IMR-90 (cell line): Measurements from ENCODE around the gene ANKRD31. TPM values are rescaled to one million over a fixed set of nuclear protein-coding genes. Genes with fewer than 3 reads are reported as not detected.

Experiments used
- ATAC-seq: fragments of 200-7000 bp; cut with Tn5 transposase; 2 replicates; pipeline ENCODE4 v1.9.1; 2020; ENCODE audit warnings: low read depth, mild to moderate bottlenecking, moderate library complexity
- BruUV-seq: library from RNA; stranded (reverse); fragments of 400-500 nt; replicated peaks from 2 replicates; lab custom pipeline; 2021; lab: Mats Ljungman, UMichigan
- CTCF ChIA-PET: fragments of 300-600 bp; formaldehyde crosslinking; extraction: SDS; loops from one replicate; lab custom pipeline; 2021; ENCODE audit warnings: antibody characterized with exemption; lab: Yijun Ruan, JAX
- POLR2A ChIA-PET: fragments of 300-600 bp; sonication (Branson Sonifier 250); formaldehyde crosslinking; loops from one replicate; lab custom pipeline; 2022; ENCODE audit warnings: antibody characterized with exemption; ENCODE audit not compliant: unreplicated experiment; lab: Charles Lee
- DNase-seq: peaks from one replicate; pipeline ENCODE4 v3.0.0; 2013
- H2AFZ ChIP-seq: replicated peaks from 2 replicates; pipeline ENCODE3; 2013; ENCODE audit warnings: low read length, mild to moderate bottlenecking; ENCODE audit not compliant: poor library complexity
- H2AK5ac ChIP-seq: 2 replicates; pipeline ENCODE4 v1.6.1; 2013; ENCODE audit warnings: low read depth, low read length, inconsistent platforms
- H2AK9ac ChIP-seq: replicated peaks from 2 replicates; pipeline ENCODE3; 2013; ENCODE audit warnings: mild to moderate bottlenecking, low read depth, low read length, moderate library complexity; ENCODE audit not compliant: poor library complexity
- H2BK120ac ChIP-seq: 2 replicates; pipeline ENCODE4 v1.6.1; 2013; ENCODE audit warnings: low read depth, low read length, inconsistent platforms
- H2BK15ac ChIP-seq: 3 replicates; pipeline ENCODE4 v1.6.1; 2013; ENCODE audit warnings: low read depth, low read length, inconsistent platforms
- H2BK20ac ChIP-seq: 2 replicates; pipeline ENCODE4 v1.6.1; 2013; ENCODE audit warnings: low read depth, mild to moderate bottlenecking, inconsistent platforms, low read length, moderate library complexity
- H2BK5ac ChIP-seq: 2 replicates; pipeline ENCODE4 v1.6.1; 2013; ENCODE audit warnings: mild to moderate bottlenecking, low read depth, low read length, inconsistent platforms; ENCODE audit not compliant: poor library complexity, severe bottlenecking
- H3K14ac ChIP-seq: replicated peaks from 2 replicates; pipeline ENCODE4 v1.6.1; 2013; ENCODE audit warnings: low read depth, low read length, inconsistent platforms
- H3K18ac ChIP-seq: 2 replicates; pipeline ENCODE4 v1.6.1; 2013; ENCODE audit warnings: low read depth, low read length, control low read depth
- H3K23ac ChIP-seq: 2 replicates; pipeline ENCODE4 v1.6.1; 2013; ENCODE audit warnings: low read depth, low read length, inconsistent platforms
- H3K27ac ChIP-seq: 2 replicates; pipeline ENCODE4 v1.5.1; 2013; ENCODE audit warnings: mild to moderate bottlenecking, control low read depth, low read length; ENCODE audit not compliant: insufficient read depth
- H3K27me3 ChIP-seq: 2 replicates; pipeline ENCODE4 v1.6.1; 2013; ENCODE audit warnings: low read length; ENCODE audit not compliant: control insufficient read depth, insufficient read depth
- H3K36me3 ChIP-seq: 2 replicates; pipeline ENCODE4 v1.6.1; 2013; ENCODE audit warnings: low read length, mixed read lengths; ENCODE audit not compliant: control insufficient read depth, insufficient read depth
- H3K4ac ChIP-seq: 2 replicates; pipeline ENCODE4 v1.6.1; 2013; ENCODE audit warnings: low read depth, low read length, inconsistent platforms
- H3K4me1 ChIP-seq: 2 replicates; pipeline ENCODE4 v1.6.1; 2013; ENCODE audit warnings: low read length, mixed read lengths; ENCODE audit not compliant: control insufficient read depth, insufficient read depth
- H3K4me2 ChIP-seq: 2 replicates; pipeline ENCODE4 v1.6.1; 2013; ENCODE audit warnings: low read depth, mild to moderate bottlenecking, control low read depth, low read length, moderate library complexity
- H3K4me3 ChIP-seq: 2 replicates; pipeline ENCODE4 v1.5.1; 2013; ENCODE audit warnings: low read depth, mild to moderate bottlenecking, control low read depth, low read length, moderate library complexity; ENCODE audit not compliant: insufficient read depth
- H3K56ac ChIP-seq: 2 replicates; pipeline ENCODE4 v1.6.1; 2013; ENCODE audit warnings: low read length, inconsistent platforms; ENCODE audit not compliant: insufficient read depth; ENCODE audit errors: extremely low read depth
- H3K79me1 ChIP-seq, 2 experiments: 2 replicates each; pipeline ENCODE4 v1.6.1; 2013; ENCODE audit warnings: low read length in 2 of 2, inconsistent platforms in 1 of 2, low read depth in 1 of 2
- H3K9ac ChIP-seq: 2 replicates; pipeline ENCODE4 v1.6.1; 2013; ENCODE audit warnings: low read depth, low read length, control low read depth
- H3K9me1 ChIP-seq: 2 replicates; pipeline ENCODE4 v1.6.1; 2013; ENCODE audit warnings: low read length, inconsistent platforms; ENCODE audit not compliant: insufficient read depth
- H3K9me3 ChIP-seq: 2 replicates; pipeline ENCODE4 v1.6.1; 2013; ENCODE audit warnings: low read length; ENCODE audit not compliant: control insufficient read depth, insufficient read depth
- H4K20me1 ChIP-seq: 2 replicates; pipeline ENCODE4 v1.6.1; 2013; ENCODE audit warnings: low read length, inconsistent platforms; ENCODE audit not compliant: insufficient read depth
- H4K5ac ChIP-seq: 2 replicates; pipeline ENCODE4 v1.6.1; 2013; ENCODE audit warnings: mild to moderate bottlenecking, low read depth, low read length, control low read depth
- H4K8ac ChIP-seq, 2 experiments: 2 replicates each; pipeline ENCODE4 v1.6.1; 2013; ENCODE audit warnings: low read depth in 2 of 2, low read length in 2 of 2, control low read depth in 1 of 2, inconsistent platforms in 1 of 2
- H4K91ac ChIP-seq: 2 replicates; pipeline ENCODE4 v1.6.1; 2013; ENCODE audit warnings: low read depth, low read length, inconsistent platforms; ENCODE audit not compliant: insufficient read depth
- BHLHE40 ChIP-seq: fragments of 150-350 bp; IDR thresholded peaks from 2 replicates; pipeline ENCODE4 v1.6.1; 2016; ENCODE audit warnings: mild to moderate bottlenecking, low read depth, low read length
- CEBPB ChIP-seq: IDR thresholded peaks from 2 replicates; pipeline ENCODE4 v1.6.1; 2012; ENCODE audit warnings: low read depth, low read length, improper control_type of control experiment
- CHD1 ChIP-seq: IDR thresholded peaks from 2 replicates; pipeline ENCODE4 v1.6.1; 2012; ENCODE audit warnings: low read depth, low read length, improper control_type of control experiment
- CTCF ChIP-seq: conservative IDR thresholded peaks from 2 replicates; pipeline ENCODE4 v1.5.1; 2012; ENCODE audit warnings: mild to moderate bottlenecking, low read depth, low read length, improper control_type of control experiment
- ELK1 ChIP-seq: fragments of 150-350 bp; IDR thresholded peaks from 2 replicates; pipeline ENCODE4 v1.6.1; 2016; ENCODE audit warnings: low read depth, mild to moderate bottlenecking, low read length, moderate library complexity, borderline replicate concordance
- FOS ChIP-seq: fragments of 150-350 bp; IDR thresholded peaks from 2 replicates; pipeline ENCODE4 v1.6.1; 2016; ENCODE audit warnings: low read depth, low read length
- MAFK ChIP-seq: IDR thresholded peaks from 2 replicates; pipeline ENCODE4 v1.6.1; 2012; ENCODE audit warnings: low read depth, low read length, improper control_type of control experiment
- MAZ ChIP-seq: IDR thresholded peaks from 2 replicates; pipeline ENCODE4 v1.6.1; 2012; ENCODE audit warnings: low read depth, mild to moderate bottlenecking, low read length, improper control_type of control experiment, moderate library complexity, borderline replicate concordance
- NFE2L2 ChIP-seq: fragments of 150-350 bp; IDR thresholded peaks from 2 replicates; pipeline ENCODE4 v1.6.1; 2016; ENCODE audit warnings: low read depth, mild to moderate bottlenecking, low read length
- POLR2A ChIP-seq: IDR thresholded peaks from 2 replicates; pipeline ENCODE4 v1.6.1; 2012; ENCODE audit warnings: mild to moderate bottlenecking, low read depth, low read length
- RAD21 ChIP-seq: IDR thresholded peaks from 2 replicates; pipeline ENCODE4 v1.6.1; 2012; ENCODE audit warnings: low read length, improper control_type of control experiment
- RCOR1 ChIP-seq: IDR thresholded peaks from 2 replicates; pipeline ENCODE4 v1.6.1; 2012; ENCODE audit warnings: mild to moderate bottlenecking, low read length, improper control_type of control experiment; ENCODE audit not compliant: insufficient replicate concordance
- RFX5 ChIP-seq: IDR thresholded peaks from 2 replicates; pipeline ENCODE4 v1.8.0; 2012; ENCODE audit warnings: low read depth, mild to moderate bottlenecking, low read length, moderate library complexity
- SMC3 ChIP-seq: fragments of 150-350 bp; IDR thresholded peaks from 2 replicates; pipeline ENCODE4 v1.6.1; 2016; ENCODE audit warnings: low read depth, mild to moderate bottlenecking, antibody characterized with exemption, low read length, moderate library complexity
- USF2 ChIP-seq: fragments of 150-350 bp; IDR thresholded peaks from 2 replicates; pipeline ENCODE4 v1.6.1; 2017; ENCODE audit warnings: mild to moderate bottlenecking, antibody characterized with exemption, low read length, low read depth
- WGBS, 2 experiments: methylation state at CpG; one replicate each; pipeline versions ENCODE4 v1.1.5 to v1.1.7; 2013; ENCODE audit warnings: missing lambda C conversion rate in 2 of 2; ENCODE audit not compliant: insufficient read length in 1 of 2; ENCODE audit errors: extremely low coverage in 2 of 2; 5-methylcytosine and 5-hydroxymethylcytosine counted together
- dilution Hi-C: fragments of 300-500 bp; cut with HindIII; formaldehyde crosslinking; loops from one replicate; pipeline ENCODE4 v1.14.3; 2018; ENCODE audit warnings: low sequenced_read_pairs; ENCODE audit not compliant: unreplicated experiment
- in situ Hi-C: fragments of 300-500 bp; cut with MboI; formaldehyde crosslinking; loops from 3 replicates; pipeline ENCODE4 v1.14.3; 2019; ENCODE audit warnings: low sequenced_read_pairs, inconsistent platforms, mixed read lengths
- intact Hi-C: fragments of 100-400 bp; cut with micrococcal nuclease; formaldehyde crosslinking; loops from 2 replicates; pipeline ENCODE4 v1.10.0; 2022
- polyA plus RNA-seq, 3 experiments: library from polyadenylated mRNA; depleted of rRNA; stranded (reverse); fragments of >200 nt; gene quantifications; 2 replicates each; pipeline ENCODE4 v1.2.3, GENCODE V29; 2012; ENCODE audit warnings: low replicate concordance in 1 of 3
- total RNA-seq: library from RNA; depleted of rRNA; stranded (reverse); fragments of >200 nt; gene quantifications from 2 replicates; pipeline ENCODE4 v1.2.3, GENCODE V29; 2012

Gene ANKRD31
- total and polyA plus RNA-seq, 2 of the 4 experiments (the other 2 are of a cell fraction) = under 0.01 to 0.02 TPM

GRCh38 chr5:75108931-75109596 is 127.6 kb downstream of the ANKRD31 start:
- Histone ChIP-seq H4K91ac (no peak overlapping the region), H2AK9ac (no peak overlapping the region), H3K4me3 (no peak overlapping the region), H2AK5ac (no peak overlapping the region), H2BK15ac (no peak overlapping the region), H3K4me2 (no peak overlapping the region), H4K8ac (no peak overlapping the region), H2BK5ac (no peak overlapping the region), H3K56ac (no peak overlapping the region), H3K4ac (no peak overlapping the region), H3K79me1 (no peaks in the 10 kb centered on the region), H3K18ac (no peak overlapping the region), H3K36me3 (no peaks in the 10 kb centered on the region), H3K14ac (no peak overlapping the region), H2BK120ac (no peak overlapping the region), H2AFZ (no peak overlapping the region), H3K9me3 (no peaks in the 10 kb centered on the region), H3K9me1 (no peaks in the 10 kb centered on the region), H3K23ac (no peak overlapping the region), H3K27me3 (peaks cover 2% of the 10 kb centered on the region; the same call in 1 of the 2 replicates), H3K4me1 (no peaks in the 10 kb centered on the region), H3K27ac (no peak overlapping the region), H2BK20ac (no peak overlapping the region), H4K5ac (no peak overlapping the region), H3K9ac (no peak overlapping the region), H4K20me1 (no peaks in the 10 kb centered on the region)
- DNase-seq (no peak), ATAC-seq (no peak)
- dilution Hi-C loops = no loop called here
- in situ Hi-C loops = no loop called here
- no TSS peak for BruUV-seq
- ChIA-PET CTCF (interaction anchor here (0.6 kb wide), 1 partner anchor 31 kb away, joined by 3 read pairs; no protein-coding TSS in a partner anchor), POLR2A (no interaction called here)
- no peak for TF ChIP-seq CTCF
- no peak for TF ChIP-seq FOS
- TF ChIP-seq USF2 = no peak
- TF ChIP-seq RCOR1 = no peak
- no peak for TF ChIP-seq ELK1
- no peak for TF ChIP-seq MAZ
- TF ChIP-seq CEBPB = no peak
- TF ChIP-seq POLR2A = no peak
- no peak for TF ChIP-seq RFX5
- TF ChIP-seq RAD21 = no peak
- TF ChIP-seq CHD1 = no peak
- TF ChIP-seq BHLHE40 = no peak
- no peak for TF ChIP-seq MAFK
- no peak for TF ChIP-seq NFE2L2
- TF ChIP-seq SMC3 = no peak
- WGBS, 2 experiments = no CpG with 5 or more reads among the region's 1 CpG
- intact Hi-C loops = no loop called here
